ENCODE data around the gene LGR4. TPM values are rescaled to one million over a fixed set of nuclear protein-coding genes. Genes with fewer than 3 reads are reported as not detected.

Gene LGR4
- polyA plus RNA-seq, 1 experiment = 7.6 TPM

GRCh38 chr11:27482793-27483192, 10.2 kb upstream of the LGR4 start:
- DNase-seq (ENCODE audit: low read depth) = no peak
- ChIA-PET POLR2A (no interaction called here), CTCF (interaction anchor here (5.3 to 8.5 kb wide), 2 partner anchors 15 to 298 kb away, joined by 30 to 92 read pairs; no protein-coding TSS in a partner anchor)
- Histone ChIP-seq H3K36me3 (ENCODE audit: control insufficient read depth, insufficient read depth, low read length) (no peaks in the 10 kb centered on the region), H3K27me3 (ENCODE audit: control insufficient read depth, insufficient read depth, low read length) (no peaks in the 10 kb centered on the region), H3K4me3 (ENCODE audit: low read depth, low read length) (no peak overlapping the region)
- TF ChIP-seq, protein P1, sequence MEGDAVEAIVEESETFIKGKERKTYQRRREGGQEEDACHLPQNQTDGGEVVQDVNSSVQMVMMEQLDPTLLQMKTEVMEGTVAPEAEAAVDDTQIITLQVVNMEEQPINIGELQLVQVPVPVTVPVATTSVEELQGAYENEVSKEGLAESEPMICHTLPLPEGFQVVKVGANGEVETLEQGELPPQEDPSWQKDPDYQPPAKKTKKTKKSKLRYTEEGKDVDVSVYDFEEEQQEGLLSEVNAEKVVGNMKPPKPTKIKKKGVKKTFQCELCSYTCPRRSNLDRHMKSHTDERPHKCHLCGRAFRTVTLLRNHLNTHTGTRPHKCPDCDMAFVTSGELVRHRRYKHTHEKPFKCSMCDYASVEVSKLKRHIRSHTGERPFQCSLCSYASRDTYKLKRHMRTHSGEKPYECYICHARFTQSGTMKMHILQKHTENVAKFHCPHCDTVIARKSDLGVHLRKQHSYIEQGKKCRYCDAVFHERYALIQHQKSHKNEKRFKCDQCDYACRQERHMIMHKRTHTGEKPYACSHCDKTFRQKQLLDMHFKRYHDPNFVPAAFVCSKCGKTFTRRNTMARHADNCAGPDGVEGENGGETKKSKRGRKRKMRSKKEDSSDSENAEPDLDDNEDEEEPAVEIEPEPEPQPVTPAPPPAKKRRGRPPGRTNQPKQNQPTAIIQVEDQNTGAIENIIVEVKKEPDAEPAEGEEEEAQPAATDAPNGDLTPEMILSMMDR (IDR thresholded peaks at IDR 0.05; ENCODE audit: insufficient read depth, low read depth, low read length) = no peak

DNA sequence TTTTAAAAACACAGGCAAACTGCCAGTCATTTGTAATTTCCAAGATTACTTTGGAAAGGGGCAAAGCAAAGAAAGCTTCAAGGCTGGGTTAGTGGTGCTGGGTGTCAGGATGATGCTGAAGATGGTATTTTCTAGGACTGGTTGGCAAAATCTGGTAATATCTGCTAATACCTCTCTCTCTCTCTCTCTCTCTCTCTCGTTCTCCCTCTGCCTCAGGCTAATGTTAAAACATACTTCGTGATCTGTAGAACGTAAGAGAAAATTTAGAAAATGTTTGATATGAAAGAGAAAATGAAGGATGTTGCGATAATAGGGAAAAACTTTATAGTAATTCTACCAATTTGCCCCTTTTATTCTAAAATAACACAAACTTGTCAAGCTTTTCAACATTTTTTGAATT, 9.4 kb upstream of the LGR4 start:
- TF ChIP-seq, protein P1 (IDR thresholded peaks at IDR 0.05; ENCODE audit: insufficient read depth, low read depth, low read length) = no peak
- CTCF ChIA-PET = no interaction called here
- no peaks in the 10 kb centered on the region for H3K36me3 ChIP-seq (ENCODE audit: control insufficient read depth, insufficient read depth, low read length)
- no peaks in the 10 kb centered on the region for H3K27me3 ChIP-seq (ENCODE audit: control insufficient read depth, insufficient read depth, low read length)
- no peak for DNase-seq (ENCODE audit: low read depth)
- POLR2A ChIA-PET = no interaction called here
- H3K4me3 ChIP-seq (ENCODE audit: low read depth, low read length) = no peak overlapping the region

DNA sequence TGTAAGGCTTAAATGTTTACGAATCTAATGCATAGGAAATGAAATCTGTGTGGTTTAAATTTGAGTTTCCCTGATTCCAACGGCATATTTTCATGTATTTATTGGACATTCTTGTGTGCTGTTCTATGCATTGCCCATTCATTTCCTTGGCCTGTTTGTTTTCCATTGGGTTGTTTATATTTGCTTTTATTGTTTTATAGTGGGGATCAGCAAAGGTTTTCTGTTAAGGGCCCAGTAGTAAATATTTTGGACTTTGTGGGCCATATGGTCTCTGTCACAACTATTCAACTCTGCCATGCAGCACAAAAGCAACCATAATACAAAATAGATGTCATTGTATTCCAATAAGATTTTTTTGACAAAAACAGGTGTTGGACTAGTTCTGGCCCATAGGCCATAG, 5.2 kb upstream of the LGR4 start:
- POLR2A ChIA-PET = no interaction called here
- H3K4me3 ChIP-seq (ENCODE audit: low read depth, low read length) = no peak overlapping the region
- CTCF ChIA-PET = no interaction called here

DNA sequence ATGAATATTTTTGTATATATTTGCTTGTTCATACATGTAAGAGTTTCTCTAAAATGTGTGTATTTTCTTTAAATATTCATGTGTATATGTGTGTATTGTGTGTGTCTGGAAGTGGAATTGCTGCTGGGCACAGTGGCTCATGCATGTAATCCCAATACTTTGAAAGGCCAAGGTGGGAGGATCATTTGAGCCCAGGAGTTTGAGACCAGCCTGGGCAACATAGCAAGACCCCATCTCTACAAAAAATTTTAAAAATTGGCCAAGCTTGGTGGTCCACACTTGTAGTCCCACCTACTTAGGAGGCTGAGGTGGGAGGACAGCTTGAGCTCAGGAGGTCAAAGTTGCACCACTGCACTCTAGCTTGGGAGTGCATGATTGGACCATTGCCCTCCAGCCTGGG, 4.7 kb upstream of the LGR4 start:
- TF ChIP-seq, protein P1 (IDR thresholded peaks at IDR 0.05; ENCODE audit: insufficient read depth, low read depth, low read length) = no peak
- ChIA-PET CTCF (interaction anchor here (2.5 kb wide), 1 partner anchor 181 kb away, joined by 7 read pairs; no protein-coding TSS in a partner anchor), POLR2A (no interaction called here)
- Histone ChIP-seq H3K27me3 (ENCODE audit: control insufficient read depth, insufficient read depth, low read length) (no peaks in the 10 kb centered on the region), H3K36me3 (ENCODE audit: control insufficient read depth, insufficient read depth, low read length) (no peaks in the 10 kb centered on the region), H3K4me3 (ENCODE audit: low read depth, low read length) (no peak overlapping the region)
- no peak for DNase-seq (ENCODE audit: low read depth)

More for the DNA sequence above, 5.2 kb upstream of the LGR4 start:
- TF ChIP-seq, protein P1 (IDR thresholded peaks at IDR 0.05; ENCODE audit: insufficient read depth, low read depth, low read length) = no peak
- DNase-seq (ENCODE audit: low read depth) = no peak
- Histone ChIP-seq H3K27me3 (ENCODE audit: control insufficient read depth, insufficient read depth, low read length) (no peaks in the 10 kb centered on the region), H3K36me3 (ENCODE audit: control insufficient read depth, insufficient read depth, low read length) (no peaks in the 10 kb centered on the region)

GRCh38 chr11:27475622-27476021, 3.0 kb upstream of the LGR4 start:
- DNase-seq (ENCODE audit: low read depth) = no peak
- no peaks in the 10 kb centered on the region for H3K27me3 ChIP-seq (ENCODE audit: control insufficient read depth, insufficient read depth, low read length)
- H3K4me3 ChIP-seq (ENCODE audit: low read depth, low read length) = no peak overlapping the region
- POLR2A ChIA-PET = no interaction called here
- no peaks in the 10 kb centered on the region for H3K36me3 ChIP-seq (ENCODE audit: control insufficient read depth, insufficient read depth, low read length)
- TF ChIP-seq, protein P1 (IDR thresholded peaks at IDR 0.05; ENCODE audit: insufficient read depth, low read depth, low read length) = no peak
- CTCF ChIA-PET = interaction anchor here (0.6 to 5.1 kb wide), 3 partner anchors 10 to 290 kb away, joined by 3 to 24 read pairs (median 7); no protein-coding TSS in a partner anchor
